Right lobe of liver (tissue), 6 donors: ENCODE data around the gene PIK3R3. TPM values are rescaled to one million over a fixed set of nuclear protein-coding genes. Genes with fewer than 3 reads are reported as not detected.
"Not testable (repeated sequence)": the region's sequence is repeated elsewhere in the genome, so short reads cannot be mapped to it uniquely, and the experiment has no call there.

Source experiments
- ATAC-seq, 4 donors: fragments of 200-7000 bp; cut with Tn5 transposase; one replicate each; pipeline ENCODE4 v1.9.1; 2020; ENCODE audit warnings: mild to moderate bottlenecking in 4 of 4, moderate library complexity in 4 of 4
- DNase-seq, 3 donors: peaks; one replicate each; pipeline ENCODE4 v3.0.0-alpha.2; 2020
- H3K27ac ChIP-seq, 3 donors: fragments of 200-600 bp; one replicate each; pipeline ENCODE4 v1.8.0; 2022
- H3K27me3 ChIP-seq, 2 donors: fragments of 200-600 bp; one replicate each; pipeline ENCODE4 v1.8.0; 2022
- H3K36me3 ChIP-seq, 4 donors: fragments of 200-600 bp; sonication (generic) in 1 of 4; one replicate each; pipeline versions ENCODE4 v1.5.1 to v1.8.0; 2017 to 2022; ENCODE audit warnings: control low read depth in 1 of 4
- H3K4me1 ChIP-seq, 4 donors: fragments of 200-600 bp; sonication (generic) in 1 of 4; one replicate each; pipeline versions ENCODE4 v1.5.1 to v1.8.0; 2017 to 2022; ENCODE audit warnings: control low read depth in 1 of 4
- H3K4me3 ChIP-seq, 3 donors: fragments of 200-600 bp; one replicate each; pipeline ENCODE4 v1.8.0; 2022
- H3K9me3 ChIP-seq, 4 donors: fragments of 200-600 bp; sonication (generic) in 1 of 4; one replicate each; pipeline versions ENCODE4 v1.5.1 to v1.8.0; 2017 to 2022; ENCODE audit warnings: control low read depth in 1 of 4
- POLR2A ChIP-seq: fragments of 450-650 bp; IDR thresholded peaks from one replicate; pipeline ENCODE4 v1.6.1; 2017; ENCODE audit warnings: antibody characterized with exemption, mild to moderate bottlenecking
- WGBS: methylation state at CpG from one replicate; pipeline ENCODE4 v1.1.6; 2018; ENCODE audit warnings: low coverage, low lambda C conversion rate; ENCODE audit not compliant: insufficient coverage; ENCODE audit errors: missing lambda C conversion rate; 5-methylcytosine and 5-hydroxymethylcytosine counted together
- intact Hi-C, 2 donors: fragments of 100-400 bp; cut with DNase I; formaldehyde crosslinking; loops; one replicate each; pipeline versions ENCODE4 v1.11.2 to v1.14.1; 2022
- total RNA-seq, 6 experiments: library from RNA; depleted of rRNA in 2 of 6; stranded (reverse); fragments of >200 nt in 2 of 6; fragmentation: NEBNext Ultra II Directional in 3 of 6; extraction: Animal tissue kit (Norgen Biotek cat#: 25700) in 3 of 6; gene quantifications; one replicate each; pipeline versions ENCODE4 v1.1.0 to v1.2.4, GENCODE V29; 2016 to 2023
- TF ChIP-seq, protein P1 (sequence below), 4 donors: fragments of 200-600 bp in 3 of 4; fragments of 450-650 bp in 1 of 4; IDR thresholded peaks; one replicate each; pipeline versions ENCODE4 v1.5.1 to v1.8.0; 2016 to 2022; ENCODE audit warnings: antibody characterized with exemption in 4 of 4, mild to moderate bottlenecking in 2 of 4
- donor health status: DM: no; HTN: yes; CAD: no.
- donor health status: DM: no; HTN: no; CAD: no.
- donor health status: DM: no; HTN: no; CAD: no.
- donor health status: DM: no; HTN: yes; CAD: no.
- donor health status: DM: no; HTN: yes; CAD: no.

The PIK3R3 gene
- total RNA-seq, 6 experiments from 2014 or later = 2.0 to 4.3 (median 2.8) TPM

GRCh38 chr1:46099215-46099614 lies 33.2 kb downstream of the PIK3R3 start:
- Histone ChIP-seq H3K4me3 (no peak overlapping the region), H3K4me1 (no peaks in the 10 kb centered on the region), H3K36me3 (no peaks in the 10 kb centered on the region), H3K27me3 (no peaks in the 10 kb centered on the region), H3K27ac (no peak overlapping the region), H3K9me3 (no peaks in the 10 kb centered on the region)
- DNase-seq (no peak), ATAC-seq (no peak)
- intact Hi-C loops = no loop called here
- TF ChIP-seq POLR2A = no peak
- TF ChIP-seq, protein P1, sequence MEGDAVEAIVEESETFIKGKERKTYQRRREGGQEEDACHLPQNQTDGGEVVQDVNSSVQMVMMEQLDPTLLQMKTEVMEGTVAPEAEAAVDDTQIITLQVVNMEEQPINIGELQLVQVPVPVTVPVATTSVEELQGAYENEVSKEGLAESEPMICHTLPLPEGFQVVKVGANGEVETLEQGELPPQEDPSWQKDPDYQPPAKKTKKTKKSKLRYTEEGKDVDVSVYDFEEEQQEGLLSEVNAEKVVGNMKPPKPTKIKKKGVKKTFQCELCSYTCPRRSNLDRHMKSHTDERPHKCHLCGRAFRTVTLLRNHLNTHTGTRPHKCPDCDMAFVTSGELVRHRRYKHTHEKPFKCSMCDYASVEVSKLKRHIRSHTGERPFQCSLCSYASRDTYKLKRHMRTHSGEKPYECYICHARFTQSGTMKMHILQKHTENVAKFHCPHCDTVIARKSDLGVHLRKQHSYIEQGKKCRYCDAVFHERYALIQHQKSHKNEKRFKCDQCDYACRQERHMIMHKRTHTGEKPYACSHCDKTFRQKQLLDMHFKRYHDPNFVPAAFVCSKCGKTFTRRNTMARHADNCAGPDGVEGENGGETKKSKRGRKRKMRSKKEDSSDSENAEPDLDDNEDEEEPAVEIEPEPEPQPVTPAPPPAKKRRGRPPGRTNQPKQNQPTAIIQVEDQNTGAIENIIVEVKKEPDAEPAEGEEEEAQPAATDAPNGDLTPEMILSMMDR (IDR thresholded peaks at IDR 0.05) = no peak
- WGBS = 85% methylated on average over 1 of the region's 1 CpG

DNA sequence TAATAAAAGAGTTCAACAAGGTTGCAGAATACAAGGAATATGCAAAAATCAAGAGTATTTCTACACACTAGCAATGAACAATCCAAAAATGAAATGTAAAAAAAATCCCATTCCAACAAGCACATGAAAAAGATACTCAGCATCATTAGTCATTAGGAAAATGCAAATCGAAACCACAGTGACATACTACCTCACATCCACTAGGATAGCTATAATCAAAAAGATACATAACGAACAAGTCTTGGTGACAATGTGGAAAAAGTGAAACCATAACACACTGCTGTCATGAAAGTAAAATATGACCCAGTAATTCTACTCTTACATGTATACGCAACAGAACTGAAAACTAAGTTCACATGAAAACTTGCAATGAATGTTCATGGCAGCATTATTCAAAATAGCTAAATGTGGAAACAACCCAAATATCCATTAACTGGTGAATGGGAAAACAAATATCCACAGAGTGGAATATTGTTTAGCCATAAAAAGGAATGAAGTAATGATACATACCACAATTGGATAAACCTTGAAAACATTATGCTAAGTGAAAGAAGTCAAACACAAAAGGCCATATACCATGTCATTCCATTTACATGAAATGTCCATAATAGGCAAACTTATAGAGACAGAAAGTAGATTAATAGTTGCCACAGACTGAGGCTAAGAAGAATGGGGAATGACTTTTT lies 34.3 kb downstream of the PIK3R3 start:
- 68% methylated on average over 3 of the region's 3 CpGs for WGBS
- no peak overlapping the region for H3K4me3 ChIP-seq
- TF ChIP-seq, protein P1 (IDR thresholded peaks at IDR 0.05) = no peak
- no peak for TF ChIP-seq POLR2A
- no peaks in the 10 kb centered on the region for H3K27me3 ChIP-seq
- H3K27ac ChIP-seq = no peak overlapping the region
- no peaks in the 10 kb centered on the region for H3K36me3 ChIP-seq
- DNase-seq (no peak), ATAC-seq (no peak)
- intact Hi-C loops = no loop called here
- H3K9me3 ChIP-seq = no peaks in the 10 kb centered on the region
- no peaks in the 10 kb centered on the region for H3K4me1 ChIP-seq

- WGBS = 92% methylated on average over 1 of the region's 1 CpG
- no peaks in the 10 kb centered on the region for H3K4me1 ChIP-seq
- intact Hi-C loops = no loop called here
- no peaks in the 10 kb centered on the region for H3K9me3 ChIP-seq
- H3K4me3 ChIP-seq = no peak overlapping the region
- no peaks in the 10 kb centered on the region for H3K36me3 ChIP-seq
- no peak overlapping the region for H3K27ac ChIP-seq
- no peaks in the 10 kb centered on the region for H3K27me3 ChIP-seq
- DNase-seq = no peak
- no peak for ATAC-seq
- TF ChIP-seq, protein P1 (IDR thresholded peaks at IDR 0.05) = no peak
- TF ChIP-seq POLR2A = no peak
These were observed 35.3 kb downstream of the PIK3R3 start for GRCh38 chr1:46097149-46097472.

DNA sequence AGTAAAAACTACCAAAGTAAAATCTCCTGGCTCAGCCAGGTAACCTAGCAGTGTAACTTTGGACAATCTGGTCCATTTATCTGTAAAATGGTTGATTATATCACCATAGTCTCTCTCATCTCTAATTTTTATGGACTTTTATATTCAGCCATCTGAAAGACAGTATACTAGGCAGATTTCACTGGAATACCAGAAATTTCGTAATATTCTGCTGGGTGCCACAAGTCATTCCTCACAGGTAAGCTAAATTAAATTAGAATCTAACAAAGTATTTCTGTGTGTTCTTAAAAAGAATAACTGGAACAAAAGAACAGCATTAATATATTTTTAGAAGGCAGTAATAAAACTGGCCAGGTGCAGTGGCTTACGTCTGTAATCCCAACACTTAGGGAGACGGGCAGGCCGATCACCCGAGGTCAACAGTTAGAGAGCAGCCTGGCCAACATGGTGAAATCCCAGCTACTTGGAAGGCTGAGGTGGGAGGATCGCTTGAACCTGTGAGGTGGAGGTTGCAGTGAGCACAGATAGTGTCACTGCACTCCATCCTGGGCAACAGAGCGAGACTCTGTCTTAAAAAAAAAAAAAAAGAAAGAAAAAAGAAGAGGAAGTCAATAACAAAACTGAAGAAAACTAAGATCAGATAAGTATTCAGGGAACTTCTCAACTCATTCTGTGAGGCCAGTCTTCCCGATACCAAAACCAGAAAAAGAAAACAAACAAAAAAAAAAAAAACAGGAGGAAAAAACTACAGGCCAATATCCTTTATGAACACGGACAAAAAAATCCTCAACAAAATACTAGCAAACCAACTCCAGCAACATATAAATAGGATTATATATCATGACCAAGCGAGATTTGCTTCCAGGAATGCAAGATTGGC lies 35.9 kb downstream of the PIK3R3 start:
- Histone ChIP-seq H3K4me1 (no peaks in the 10 kb centered on the region), H3K4me3 (no peak overlapping the region), H3K9me3 (no peaks in the 10 kb centered on the region), H3K27me3 (no peaks in the 10 kb centered on the region), H3K36me3 (no peaks in the 10 kb centered on the region), H3K27ac (no peak overlapping the region)
- intact Hi-C loops = no loop called here
- WGBS = 76% methylated on average over 8 of the region's 10 CpGs
- DNase-seq = no peak
- ATAC-seq = no peak
- TF ChIP-seq, protein P1 (IDR thresholded peaks at IDR 0.05) = no peak
- TF ChIP-seq POLR2A = no peak

GRCh38 chr1:46095110-46095509 lies 37.3 kb downstream of the PIK3R3 start:
- ATAC-seq, H3K27me3 ChIP-seq, DNase-seq, H3K4me3 ChIP-seq, H3K27ac ChIP-seq, intact Hi-C loops, H3K4me1 ChIP-seq, H3K9me3 ChIP-seq, H3K36me3 ChIP-seq: not testable (repeated sequence)
- WGBS = 100% methylated on average over 3 of the region's 3 CpGs
